Thyroid gland (tissue), 4 donors: Measurements from ENCODE around the gene MKNK1.

Experiments
- POLR2A ChIP-seq, 2 donors: fragments of 450-650 bp; IDR thresholded peaks; one replicate each; pipeline ENCODE4 v1.6.1; 2017; ENCODE audit warnings: antibody characterized with exemption in 2 of 2, mild to moderate bottlenecking in 2 of 2, moderate library complexity in 1 of 2
- TF ChIP-seq, protein P1 (sequence below), 6 experiments: fragments of 200-600 bp in 3 of 6; fragments of 450-650 bp in 3 of 6; sonication (generic) in 3 of 6; IDR thresholded peaks; one replicate each; pipeline ENCODE4 v1.5.1; 2016 to 2019; ENCODE audit warnings: antibody characterized with exemption in 6 of 6, mild to moderate bottlenecking in 2 of 6, inconsistent platforms in 1 of 6, moderate library complexity in 1 of 6

DNA sequence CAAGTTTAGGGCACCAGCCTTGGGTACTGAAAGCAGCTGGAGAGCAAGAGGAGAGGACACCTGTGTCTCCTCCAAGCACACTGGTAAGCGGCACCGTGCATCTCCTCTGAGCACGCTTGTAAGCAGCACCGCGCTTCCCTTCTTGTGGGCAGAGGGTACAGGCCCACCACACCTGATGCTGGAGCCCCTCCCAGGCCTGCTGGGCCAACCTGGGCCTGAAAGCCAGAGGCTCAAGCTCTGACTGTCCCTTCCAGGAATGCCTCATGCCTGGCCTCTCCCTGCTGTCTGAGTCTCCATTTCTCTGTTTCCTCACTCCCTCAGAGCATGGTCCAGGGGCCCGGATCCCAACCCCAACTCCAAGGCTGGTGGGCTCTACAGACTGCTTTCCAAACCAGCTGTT, 88.5 kb downstream of the MKNK1 start:
- TF ChIP-seq, protein P1, sequence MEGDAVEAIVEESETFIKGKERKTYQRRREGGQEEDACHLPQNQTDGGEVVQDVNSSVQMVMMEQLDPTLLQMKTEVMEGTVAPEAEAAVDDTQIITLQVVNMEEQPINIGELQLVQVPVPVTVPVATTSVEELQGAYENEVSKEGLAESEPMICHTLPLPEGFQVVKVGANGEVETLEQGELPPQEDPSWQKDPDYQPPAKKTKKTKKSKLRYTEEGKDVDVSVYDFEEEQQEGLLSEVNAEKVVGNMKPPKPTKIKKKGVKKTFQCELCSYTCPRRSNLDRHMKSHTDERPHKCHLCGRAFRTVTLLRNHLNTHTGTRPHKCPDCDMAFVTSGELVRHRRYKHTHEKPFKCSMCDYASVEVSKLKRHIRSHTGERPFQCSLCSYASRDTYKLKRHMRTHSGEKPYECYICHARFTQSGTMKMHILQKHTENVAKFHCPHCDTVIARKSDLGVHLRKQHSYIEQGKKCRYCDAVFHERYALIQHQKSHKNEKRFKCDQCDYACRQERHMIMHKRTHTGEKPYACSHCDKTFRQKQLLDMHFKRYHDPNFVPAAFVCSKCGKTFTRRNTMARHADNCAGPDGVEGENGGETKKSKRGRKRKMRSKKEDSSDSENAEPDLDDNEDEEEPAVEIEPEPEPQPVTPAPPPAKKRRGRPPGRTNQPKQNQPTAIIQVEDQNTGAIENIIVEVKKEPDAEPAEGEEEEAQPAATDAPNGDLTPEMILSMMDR (IDR thresholded peaks at IDR 0.05): no peak
- TF ChIP-seq POLR2A (IDR thresholded peaks at IDR 0.05): no peak
